GM10266 (cell line): Measurements from ENCODE around the gene UACA.

Experiments used
- DNase-seq: peaks from one replicate; pipeline ENCODE4 v3.0.0; 2012; ENCODE audit errors: extremely low spot score
- TF ChIP-seq, protein P1 (sequence below): IDR thresholded peaks from 2 replicates; pipeline ENCODE4 v1.5.1; 2012; ENCODE audit warnings: mild to moderate bottlenecking, low read depth; ENCODE audit not compliant: control insufficient read depth, insufficient read depth; ENCODE audit errors: missing control alignments

Gene UACA

DNA sequence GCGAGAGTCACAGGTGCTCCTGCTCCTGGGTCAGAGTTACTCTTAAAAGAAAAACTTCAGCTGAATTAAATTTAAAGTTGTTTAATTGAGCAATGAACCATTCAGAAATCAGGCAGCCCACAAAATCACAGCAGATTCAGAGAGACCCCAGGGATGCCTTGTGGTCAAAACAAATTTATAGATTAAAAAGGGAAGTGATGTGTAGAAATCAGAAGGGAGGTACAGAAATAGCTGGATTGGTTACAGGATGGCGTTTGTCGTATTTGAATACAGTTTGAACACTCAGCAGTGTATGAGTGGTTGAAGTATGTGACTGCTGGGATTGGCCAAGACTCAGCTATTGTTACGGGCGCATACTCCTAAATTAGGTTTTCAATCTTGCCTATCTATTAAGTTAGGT is 58.6 kb downstream of the UACA start:
- no peak for DNase-seq
- TF ChIP-seq, protein P1, sequence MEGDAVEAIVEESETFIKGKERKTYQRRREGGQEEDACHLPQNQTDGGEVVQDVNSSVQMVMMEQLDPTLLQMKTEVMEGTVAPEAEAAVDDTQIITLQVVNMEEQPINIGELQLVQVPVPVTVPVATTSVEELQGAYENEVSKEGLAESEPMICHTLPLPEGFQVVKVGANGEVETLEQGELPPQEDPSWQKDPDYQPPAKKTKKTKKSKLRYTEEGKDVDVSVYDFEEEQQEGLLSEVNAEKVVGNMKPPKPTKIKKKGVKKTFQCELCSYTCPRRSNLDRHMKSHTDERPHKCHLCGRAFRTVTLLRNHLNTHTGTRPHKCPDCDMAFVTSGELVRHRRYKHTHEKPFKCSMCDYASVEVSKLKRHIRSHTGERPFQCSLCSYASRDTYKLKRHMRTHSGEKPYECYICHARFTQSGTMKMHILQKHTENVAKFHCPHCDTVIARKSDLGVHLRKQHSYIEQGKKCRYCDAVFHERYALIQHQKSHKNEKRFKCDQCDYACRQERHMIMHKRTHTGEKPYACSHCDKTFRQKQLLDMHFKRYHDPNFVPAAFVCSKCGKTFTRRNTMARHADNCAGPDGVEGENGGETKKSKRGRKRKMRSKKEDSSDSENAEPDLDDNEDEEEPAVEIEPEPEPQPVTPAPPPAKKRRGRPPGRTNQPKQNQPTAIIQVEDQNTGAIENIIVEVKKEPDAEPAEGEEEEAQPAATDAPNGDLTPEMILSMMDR = no peak

DNA sequence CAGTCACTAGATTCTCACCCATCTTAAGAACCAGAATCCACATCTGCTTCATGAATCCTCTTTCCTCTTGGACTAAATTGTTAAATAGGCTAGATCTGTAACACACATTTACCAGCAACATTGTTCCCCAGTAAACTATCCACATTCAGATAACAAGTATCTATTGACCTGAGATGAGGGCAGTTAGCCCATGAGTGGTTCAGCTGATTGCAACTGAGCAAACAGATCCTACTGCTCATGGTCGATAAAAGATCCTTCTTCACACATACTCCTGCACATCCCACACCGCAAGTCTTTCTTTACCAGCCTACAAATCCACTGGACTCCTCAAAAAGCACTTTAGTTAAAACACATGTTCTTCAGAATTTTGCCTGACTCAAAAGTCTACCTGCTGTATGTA is 59.2 kb downstream of the UACA start:
- DNase-seq = no peak
- TF ChIP-seq, protein P1 = no peak

DNA sequence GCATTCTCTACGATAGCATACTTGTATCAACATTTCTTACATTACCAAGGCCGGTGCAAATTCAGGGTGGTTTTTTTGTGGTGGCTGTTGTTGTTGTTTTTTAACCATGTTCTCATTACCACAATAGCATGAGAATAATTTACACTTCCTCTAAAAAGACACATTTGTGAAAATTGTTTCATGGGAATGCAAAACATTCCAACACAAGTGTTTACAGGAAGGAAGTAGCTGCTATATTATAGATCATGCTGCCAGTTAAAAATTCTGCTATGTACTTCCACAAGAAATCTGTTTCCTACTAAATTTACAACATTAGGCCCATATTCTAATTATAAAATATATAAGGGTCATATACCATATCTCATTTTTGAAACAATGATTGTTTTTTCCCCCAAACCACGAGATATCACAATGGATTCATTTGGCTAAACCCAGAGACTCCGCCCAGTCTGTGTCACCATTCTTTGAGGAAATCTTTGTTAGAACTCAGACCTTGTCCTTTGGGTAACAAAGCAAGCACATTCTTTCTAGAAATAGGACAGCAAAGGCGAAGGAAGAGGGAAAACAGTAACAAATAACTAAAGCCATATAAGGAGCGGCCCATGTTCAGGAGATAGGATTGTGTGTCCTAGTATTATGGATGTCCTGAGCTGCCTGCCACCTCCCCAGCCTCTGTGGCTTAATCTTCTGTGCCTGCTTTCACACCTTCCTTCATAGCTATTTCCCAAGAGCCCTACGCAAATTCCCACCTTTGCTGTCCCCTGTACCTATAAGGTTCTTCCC is 60.1 kb downstream of the UACA start:
- TF ChIP-seq, protein P1 = no peak
- DNase-seq = no peak

DNA sequence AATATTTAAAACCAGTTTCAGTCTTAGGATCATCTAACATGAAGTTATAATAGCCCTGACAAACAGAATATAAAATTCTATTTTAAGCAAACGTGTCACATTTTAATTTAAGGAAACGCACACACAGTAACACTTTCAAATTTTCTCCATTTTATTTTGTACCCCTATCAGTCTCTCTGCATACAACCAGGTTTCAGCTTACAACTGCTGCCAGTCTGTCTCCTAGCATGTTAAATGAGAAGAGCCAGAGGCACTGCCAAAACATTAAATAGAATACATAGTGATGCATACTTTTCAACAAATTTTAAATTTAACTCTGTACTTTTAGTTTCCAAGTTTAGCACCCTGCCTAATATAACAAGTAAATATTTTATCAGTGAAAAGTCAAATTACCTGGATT is 60.8 kb downstream of the UACA start:
- TF ChIP-seq, protein P1 = no peak
- DNase-seq = no peak

DNA sequence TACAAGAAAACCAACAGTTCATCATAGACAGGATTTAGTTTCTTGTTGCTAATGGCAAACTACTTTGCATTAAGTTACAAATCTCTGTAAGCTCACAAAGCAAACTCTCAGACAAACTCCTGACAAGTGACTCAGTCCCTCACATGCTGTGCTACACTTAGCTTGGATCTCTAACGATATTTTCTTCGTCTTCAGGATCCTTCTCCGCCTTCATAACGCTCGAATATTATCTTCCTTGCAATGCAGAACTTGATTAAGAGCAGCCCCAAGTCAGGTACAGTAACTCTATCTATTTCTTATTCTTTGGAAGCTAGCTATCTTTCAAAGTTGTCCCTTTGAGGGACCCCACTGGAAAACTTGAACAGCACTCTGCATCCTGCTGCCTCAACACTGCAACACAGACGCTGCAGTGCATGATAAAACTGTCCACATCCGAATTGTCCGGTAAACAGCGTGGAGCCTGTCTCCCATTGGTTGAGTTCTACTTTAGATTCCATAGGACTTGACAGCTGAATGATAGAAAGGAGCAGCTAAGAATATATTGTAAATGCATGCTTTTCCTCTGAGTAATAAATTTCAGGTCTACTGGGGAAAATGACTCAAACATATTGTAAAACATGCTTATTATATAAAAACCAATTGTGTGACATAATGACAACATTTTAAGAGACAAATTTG is 61.3 kb downstream of the UACA start:
- no peak for DNase-seq

DNA sequence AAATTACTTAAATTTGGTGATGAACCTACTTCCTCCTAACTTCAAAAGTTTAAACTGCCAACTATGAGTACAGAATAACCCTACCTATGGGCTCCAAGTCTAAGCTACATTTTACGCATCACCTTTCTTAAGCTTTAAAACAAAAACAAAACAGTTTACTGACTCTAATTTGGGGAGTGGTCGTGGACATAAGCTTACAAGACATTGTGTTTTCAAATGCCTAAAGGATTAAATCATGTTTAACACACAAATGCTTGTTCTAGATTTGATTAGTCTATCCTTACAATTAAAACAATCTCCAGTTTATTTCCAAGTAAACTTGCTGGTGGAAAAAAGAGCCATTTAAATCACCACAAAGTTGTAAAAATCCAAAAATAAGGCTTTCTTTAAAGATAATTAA is 62.2 kb downstream of the UACA start:
- TF ChIP-seq, protein P1 = no peak
- no peak for DNase-seq

More for the DNA sequence above, 61.3 kb downstream of the UACA start:
- TF ChIP-seq, protein P1 = no peak

DNA sequence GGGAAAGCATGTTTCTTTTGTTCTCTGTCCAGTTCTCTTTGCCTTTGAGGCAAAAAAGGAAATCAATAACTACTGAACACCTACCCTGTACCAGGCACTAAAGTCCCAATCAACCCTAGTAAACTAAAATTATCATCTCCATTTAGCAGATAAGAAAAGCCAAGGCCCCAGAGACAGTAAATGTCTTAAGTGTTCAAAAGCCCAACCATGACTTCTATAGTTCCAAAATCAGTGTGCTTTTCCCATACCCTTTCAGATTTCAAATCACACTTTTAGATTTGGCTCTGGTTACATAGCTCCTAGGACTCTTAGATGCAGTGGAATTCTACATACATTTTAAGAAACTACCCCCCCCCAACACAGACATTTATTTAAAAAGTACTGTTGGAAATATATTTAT is 63.5 kb downstream of the UACA start:
- TF ChIP-seq, protein P1 = no peak
- no peak for DNase-seq
